HepG2 (cell line): ENCODE data around the gene UROS. TPM values are rescaled to one million over a fixed set of nuclear protein-coding genes. Genes with fewer than 3 reads are reported as not detected.

Experiments
- ATAC-seq: fragments of 200-7000 bp; cut with Tn5 transposase; 3 replicates; pipeline ENCODE4 v1.9.1; 2020; ENCODE audit warnings: mild to moderate bottlenecking, moderate library complexity
- BruUV-seq: library from RNA; stranded (reverse); fragments of 400-500 nt; replicated peaks from 2 replicates; lab custom pipeline; 2021; lab: Mats Ljungman, UMichigan
- CTCF ChIA-PET: fragments of 300-600 bp; formaldehyde crosslinking; extraction: SDS; loops from one replicate; lab custom pipeline; 2021; ENCODE audit warnings: low total read pairs, inconsistent platforms, low intra/inter-chr PET ratio; lab: Yijun Ruan, JAX
- POLR2A ChIA-PET: fragments of 350-600 bp; sonication (Branson Sonifier 250); formaldehyde crosslinking; loops from one replicate; lab custom pipeline; 2020; ENCODE audit warnings: antibody characterized with exemption, inconsistent platforms; lab: Yijun Ruan, JAX
- DNase-seq: peaks from one replicate; pipeline ENCODE4 v3.0.0-alpha.2; 2015; ENCODE audit warnings: low spot score
- FAIRE-seq: peaks from 3 replicates; lab custom pipeline; 2011; peaks lifted over from hg19 to GRCh38; lab: Jason Lieb, UNC
- H2AFZ ChIP-seq: one replicate; pipeline ENCODE4 v1.6.1; 2011; ENCODE audit warnings: low read length, inconsistent platforms
- H3K27ac ChIP-seq: fragments of 300-600 bp; 3 replicates; pipeline ENCODE4 v1.8.0; 2011; ENCODE audit warnings: mixed run types, mild to moderate bottlenecking, mixed read lengths, low read length, inconsistent platforms; ENCODE audit not compliant: insufficient read depth; ENCODE audit errors: extremely low read length
- H3K27me3 ChIP-seq, 2 experiments: fragments of 200-600 bp in 1 of 2; 2 replicates in 1 of 2; 3 replicates in 1 of 2; pipeline versions ENCODE4 v1.6.0 to v1.8.0; 2011; ENCODE audit warnings: low read length in 2 of 2, mild to moderate bottlenecking in 2 of 2, moderate library complexity in 2 of 2, inconsistent platforms in 1 of 2; ENCODE audit not compliant: insufficient read depth in 2 of 2, control insufficient read depth in 1 of 2
- H3K36me3 ChIP-seq, 2 experiments: fragments of 200-600 bp in 1 of 2; replicated peaks in 1 of 2; 2 replicates in 1 of 2; 3 replicates in 1 of 2; pipeline versions ENCODE4 v1.5.1 to v1.8.0; 2011; ENCODE audit warnings: low read length in 2 of 2, inconsistent platforms in 1 of 2; ENCODE audit not compliant: insufficient read depth in 2 of 2, control insufficient read depth in 1 of 2
- H3K4me1 ChIP-seq: 2 replicates; pipeline ENCODE4 v1.5.1; 2012; ENCODE audit warnings: low read length, inconsistent platforms; ENCODE audit not compliant: insufficient read depth
- H3K4me2 ChIP-seq: 2 replicates; pipeline ENCODE4 v1.6.0; 2011; ENCODE audit warnings: low read depth, low read length, inconsistent platforms
- H3K4me3 ChIP-seq, 3 experiments: fragments of 200-600 bp in 1 of 3; sonication (generic), shearing (Covaris generic) in 1 of 3; replicated peaks in 1 of 3; 2 replicates each; pipeline ENCODE4 v1.5.1; 2011 to 2016; ENCODE audit warnings: low read length in 3 of 3, inconsistent platforms in 2 of 3, low read depth in 2 of 3, mild to moderate bottlenecking in 2 of 3, control low read depth in 1 of 3, mixed read lengths in 1 of 3; ENCODE audit not compliant: insufficient read depth in 1 of 3
- H3K79me2 ChIP-seq: one replicate; pipeline ENCODE4 v1.6.1; 2011; ENCODE audit warnings: low read length, inconsistent platforms; ENCODE audit not compliant: insufficient read depth
- H3K9ac ChIP-seq: 2 replicates; pipeline ENCODE4 v1.6.0; 2011; ENCODE audit warnings: mild to moderate bottlenecking, low read depth, low read length, inconsistent platforms; ENCODE audit not compliant: insufficient read depth
- H3K9me3 ChIP-seq: 2 replicates; pipeline ENCODE4 v1.5.1; 2012; ENCODE audit warnings: mild to moderate bottlenecking, low read length
- H4K20me1 ChIP-seq: 2 replicates; pipeline ENCODE4 v1.6.0; 2011; ENCODE audit warnings: inconsistent platforms, mild to moderate bottlenecking, low read length, moderate library complexity; ENCODE audit not compliant: insufficient read depth
- ARHGAP35 ChIP-seq: sonication (generic); formaldehyde crosslinking; IDR thresholded peaks from 2 replicates; pipeline ENCODE4 v1.9.0; 2022; ENCODE audit warnings: mild to moderate bottlenecking, inconsistent platforms, moderate library complexity, missing genetic modification reagents, borderline replicate concordance
- ASH2L ChIP-seq: fragments of 300-600, 200-600 bp; sonication (generic); IDR thresholded peaks from 2 replicates; pipeline ENCODE4 v1.7.0; 2017; ENCODE audit warnings: low read depth, mild to moderate bottlenecking, moderate library complexity, mixed read lengths, low read length; ENCODE audit not compliant: insufficient read length
- LCORL ChIP-seq, 2 experiments: fragments of 450-650 bp in 1 of 2; sonication (generic) in 1 of 2; formaldehyde crosslinking in 1 of 2; IDR thresholded peaks; 2 replicates each; pipeline versions ENCODE4 v1.5.0 to v1.6.1; 2017 to 2020; ENCODE audit warnings: antibody characterized with exemption in 1 of 2, missing genetic modification reagents in 1 of 2
- TFAP4 ChIP-seq: sonication (generic); IDR thresholded peaks from 2 replicates; pipeline ENCODE4 v1.6.1; 2016; ENCODE audit warnings: low read depth, borderline replicate concordance
- ZNF350 ChIP-seq: sonication (generic); formaldehyde crosslinking; IDR thresholded peaks from 2 replicates; pipeline ENCODE4 v1.4.0; 2020; ENCODE audit warnings: mild to moderate bottlenecking, low read depth, missing genetic modification reagents, borderline replicate concordance
- ZNF44 ChIP-seq: sonication (generic); formaldehyde crosslinking; IDR thresholded peaks from 2 replicates; pipeline ENCODE4 v1.5.1; 2020; ENCODE audit warnings: mild to moderate bottlenecking, missing genetic modification reagents
- ZNF512 ChIP-seq: sonication (generic); formaldehyde crosslinking; IDR thresholded peaks from 2 replicates; pipeline ENCODE4 v1.4.0; 2020; ENCODE audit warnings: mild to moderate bottlenecking, missing genetic modification reagents
- ZNF567 ChIP-seq: sonication (generic); formaldehyde crosslinking; IDR thresholded peaks from 2 replicates; pipeline ENCODE4 v1.8.1; 2023; ENCODE audit warnings: mild to moderate bottlenecking, missing genetic modification reagents, borderline replicate concordance
- ZSCAN25 ChIP-seq: sonication (generic); formaldehyde crosslinking; IDR thresholded peaks from 2 replicates; pipeline ENCODE4 v1.8.0; 2022; ENCODE audit warnings: mild to moderate bottlenecking, missing genetic modification reagents
- WGBS: methylation state at CpG from one replicate; pipeline ENCODE4 v1.1.6; 2017; ENCODE audit warnings: low lambda C conversion rate; 5-methylcytosine and 5-hydroxymethylcytosine counted together
- in situ Hi-C: cut with HindIII; loops from 2 replicates; pipeline ENCODE4 v1.10.0; 2017; ENCODE audit warnings: low pct_unique_long_range_greater_than_20kb; ENCODE audit not compliant: extremely low pct_ligation_motif_present
- intact Hi-C: fragments of 100-400 bp; cut with micrococcal nuclease; formaldehyde crosslinking; loops from one replicate; pipeline ENCODE4 v1.10.0; 2022; ENCODE audit not compliant: unreplicated experiment
- polyA plus RNA-seq, 8 experiments: library from polyadenylated mRNA; depleted of rRNA in 3 of 8; stranded (reverse) in 7 of 8; unstranded in 1 of 8; fragments of >200 nt; fragmentation: Illumina TruSeq in 4 of 8; extraction: Trizol in 4 of 8; gene quantifications; 2 replicates each; pipeline versions ENCODE4 v1.2.1 to v1.2.3, GENCODE V29; 2011 to 2016; ENCODE audit warnings: low read depth in 4 of 8, missing spikeins in 1 of 8, mixed read lengths in 1 of 8; ENCODE audit not compliant: insufficient read depth in 1 of 8
- total RNA-seq, 5 experiments: library from RNA; depleted of rRNA; stranded (reverse); fragments of >200 nt; fragmentation: Illumina TruSeq; extraction: Trizol; gene quantifications; 2 replicates each; pipeline ENCODE4 v1.2.3, GENCODE V29; 2016; ENCODE audit warnings: low read depth in 1 of 5
- TF ChIP-seq, protein P1 (sequence below), 2 experiments: sonication (generic) in 1 of 2; formaldehyde crosslinking in 1 of 2; IDR thresholded peaks; 2 replicates each; pipeline versions ENCODE4 v1.6.1 to v1.9.0; 2014 to 2022; ENCODE audit warnings: antibody characterized with exemption in 1 of 2, borderline replicate concordance in 1 of 2, inconsistent platforms in 1 of 2, low read depth in 1 of 2, missing genetic modification reagents in 1 of 2

UROS gene
- total and polyA plus RNA-seq, 2 of the 13 experiments (the other 11 are each of a cell fraction or from before 2014, with no cell fraction given) = 14.8 to 49.9 TPM

GRCh38 chr10:125824736-125825135, 1.7 kb upstream of the UROS start (continued):
- TF ChIP-seq ARHGAP35 (CRISPR knock-in tag) = no peak

DNA sequence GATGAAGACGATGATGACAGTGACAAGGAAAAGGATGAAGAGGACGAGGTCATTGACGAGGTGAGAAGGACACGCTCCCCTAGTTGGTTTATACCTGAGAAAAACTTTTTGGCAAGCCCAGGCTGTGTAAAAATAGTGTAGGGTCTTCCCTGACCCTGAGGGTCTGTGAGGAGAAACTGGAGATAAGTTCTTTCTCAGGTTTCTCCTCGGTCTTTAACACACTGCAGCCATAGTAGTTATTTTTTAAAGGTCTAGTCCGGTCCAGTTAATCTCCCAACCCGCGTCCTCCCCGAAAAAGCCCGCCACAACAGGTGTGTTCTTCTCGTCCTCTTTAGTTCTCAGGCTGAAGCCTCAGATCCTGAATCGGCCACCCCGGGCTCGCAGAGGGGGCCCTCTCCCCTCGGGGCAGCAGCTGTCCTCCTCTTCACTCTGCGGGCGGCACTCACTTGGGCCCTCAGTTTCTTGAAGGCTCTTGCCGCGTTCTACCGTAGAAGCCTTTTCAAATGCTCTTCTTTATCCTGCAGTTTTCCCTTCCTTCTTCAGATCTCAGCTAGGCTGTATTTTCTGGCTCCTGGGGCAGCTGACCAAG, 699 bp upstream of the UROS start:
- Histone ChIP-seq H3K9me3 (no peaks in the 10 kb centered on the region), H3K4me1 (peaks cover 52% of the 10 kb centered on the region), H3K9ac (peak overlapping the region; percentile 98), H3K79me2 (peaks cover 45% of the 10 kb centered on the region), H3K4me3 (peak overlapping the region; percentile 89 to 92 (median 91)), H3K36me3 (peaks cover 18% of the 10 kb centered on the region in 2 experiments), H3K4me2 (peak overlapping the region; percentile 85), H2AFZ (peak overlapping the region; percentile 100), H4K20me1 (peaks cover 10% of the 10 kb centered on the region; the same call in 1 of the 2 replicates), H3K27me3 (no peaks in the 10 kb centered on the region; a peak in 1 of 5 replicates), H3K27ac (peak overlapping the region; percentile 95)
- ATAC-seq = peak; percentile 14
- CTCF ChIA-PET = no interaction called here
- in situ Hi-C loops (no loop called here), intact Hi-C loops (loop anchor here (10.0 kb wide), 2 partner anchors 49 to 79 kb away; partner anchors contain the start of gene MMP21)
- POLR2A ChIA-PET = interaction anchor here (0.9 to 2.0 kb wide), 6 partner anchors 8 to 104 kb away, joined by 3 to 9 read pairs (median 4); partner anchors contain the start of gene EDRF1
- no peak for DNase-seq
- no peak for FAIRE-seq
- 2% methylated on average over 20 of the region's 20 CpGs for WGBS
- TSS peak; percentile 77 for BruUV-seq
- no peak for TF ChIP-seq ZNF567 (CRISPR knock-in tag)
- TF ChIP-seq ZSCAN25 = no peak
- TF ChIP-seq, protein P1, sequence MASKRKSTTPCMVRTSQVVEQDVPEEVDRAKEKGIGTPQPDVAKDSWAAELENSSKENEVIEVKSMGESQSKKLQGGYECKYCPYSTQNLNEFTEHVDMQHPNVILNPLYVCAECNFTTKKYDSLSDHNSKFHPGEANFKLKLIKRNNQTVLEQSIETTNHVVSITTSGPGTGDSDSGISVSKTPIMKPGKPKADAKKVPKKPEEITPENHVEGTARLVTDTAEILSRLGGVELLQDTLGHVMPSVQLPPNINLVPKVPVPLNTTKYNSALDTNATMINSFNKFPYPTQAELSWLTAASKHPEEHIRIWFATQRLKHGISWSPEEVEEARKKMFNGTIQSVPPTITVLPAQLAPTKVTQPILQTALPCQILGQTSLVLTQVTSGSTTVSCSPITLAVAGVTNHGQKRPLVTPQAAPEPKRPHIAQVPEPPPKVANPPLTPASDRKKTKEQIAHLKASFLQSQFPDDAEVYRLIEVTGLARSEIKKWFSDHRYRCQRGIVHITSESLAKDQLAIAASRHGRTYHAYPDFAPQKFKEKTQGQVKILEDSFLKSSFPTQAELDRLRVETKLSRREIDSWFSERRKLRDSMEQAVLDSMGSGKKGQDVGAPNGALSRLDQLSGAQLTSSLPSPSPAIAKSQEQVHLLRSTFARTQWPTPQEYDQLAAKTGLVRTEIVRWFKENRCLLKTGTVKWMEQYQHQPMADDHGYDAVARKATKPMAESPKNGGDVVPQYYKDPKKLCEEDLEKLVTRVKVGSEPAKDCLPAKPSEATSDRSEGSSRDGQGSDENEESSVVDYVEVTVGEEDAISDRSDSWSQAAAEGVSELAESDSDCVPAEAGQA (IDR thresholded peaks at IDR 0.05; ENCODE audit: low read depth) = no peak
- TF ChIP-seq, protein P1 (CRISPR knock-in tag; IDR thresholded peaks at IDR 0.05; ENCODE audit: borderline replicate concordance) = 0 out of 2 replicates have a peak, but pooled peaks have one; percentile 22
- peak; percentile 79; the same call in 1 of the 2 replicates for TF ChIP-seq ZNF512 (CRISPR knock-in tag)
- no peak for TF ChIP-seq ZNF44 (CRISPR knock-in tag)
- peak; percentile 9; the same call in 1 of the 2 replicates for TF ChIP-seq TFAP4
- TF ChIP-seq LCORL (IDR thresholded peaks at IDR 0.05) = no peak
- peak; percentile 52; the same call in 1 of the 2 replicates for TF ChIP-seq LCORL (CRISPR knock-in tag; IDR thresholded peaks at IDR 0.05)
- 0 out of 2 replicates have a peak, but pooled peaks have one; percentile 6 for TF ChIP-seq ZNF350 (CRISPR knock-in tag)
- peak; percentile 22 for TF ChIP-seq ASH2L
